ENCODE results near the gene MOV10L1.

The MOV10L1 gene

DNA sequence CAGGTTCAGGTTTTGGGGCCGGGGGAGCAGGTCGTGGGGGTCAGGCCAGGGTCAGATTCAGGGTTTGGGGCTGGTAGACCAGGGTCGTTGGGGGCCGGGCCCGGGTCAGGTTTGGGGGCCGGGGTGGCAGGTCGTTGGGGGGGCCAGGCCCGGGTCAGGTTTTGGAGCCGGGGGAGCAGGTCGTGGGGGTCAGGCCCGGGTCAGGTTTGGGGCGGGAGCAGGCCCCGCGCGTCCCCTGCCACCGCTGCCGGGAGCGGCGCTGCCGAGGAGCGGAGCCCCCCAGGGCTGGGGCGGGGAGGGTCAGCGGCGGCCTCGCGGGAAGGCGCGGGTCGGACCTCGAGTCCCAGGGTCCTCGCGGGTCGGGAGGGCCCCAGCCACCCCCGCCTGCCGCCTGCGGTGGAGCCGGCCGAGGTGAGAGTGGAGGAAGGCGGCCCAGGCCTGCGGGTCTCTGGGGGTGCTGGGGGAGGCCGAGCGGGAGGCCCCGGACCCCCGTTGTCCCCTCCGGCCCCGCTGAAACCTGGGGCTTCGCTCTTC is 96.4 kb downstream of the MOV10L1 start:
- no peaks in the 10 kb centered on the region for H3K9me3 ChIP-seq (ENCODE audit: control extremely low read depth in 1 of 5, control insufficient read depth in 4 of 5, insufficient read depth in 2 of 5, low read depth in 1 of 5, low read length in 4 of 5)
- H3K4me3 ChIP-seq (ENCODE audit: control insufficient read depth in 1 of 7, extremely low read depth in 1 of 7, insufficient read depth in 4 of 7, low read depth in 2 of 7, low read length in 6 of 7): peak overlapping the region; percentile 35 to 73 (median 65)
- H3K27ac ChIP-seq (ENCODE audit: insufficient read depth in 1 of 2, low read depth in 1 of 2, low read length in 2 of 2, poor library complexity in 1 of 2, severe bottlenecking in 2 of 2): peak overlapping the region in 1 of 2 experiments; percentile 71
- H3K36me3 ChIP-seq (ENCODE audit: control insufficient read depth in 4 of 4, insufficient read depth in 4 of 4, low read length in 3 of 4): peaks cover 0 to 9% (median 1%) of the 10 kb centered on the region in 4 experiments
- POLR2A ChIA-PET: no interaction called here
- peaks cover 0 to 6% (median 0%) of the 10 kb centered on the region in 5 experiments for H3K27me3 ChIP-seq (replicated peaks in 2 of 5; ENCODE audit: control insufficient read depth in 4 of 5, insufficient read depth in 5 of 5, low read length in 4 of 5)
- CTCF ChIA-PET: no interaction called here
- 2% methylated on average over 26 of the region's 47 CpGs for WGBS (ENCODE audit: insufficient coverage)
- no peak for DNase-seq
- H3K4me1 ChIP-seq (ENCODE audit: control extremely low read depth in 1 of 4, control insufficient read depth in 4 of 4, insufficient read depth in 4 of 4, low read length in 3 of 4): peaks cover 0 to 67% (median 63%) of the 10 kb centered on the region in 4 experiments

- Histone ChIP-seq H3K27ac (ENCODE audit: insufficient read depth in 1 of 2, low read depth in 1 of 2, low read length in 2 of 2, poor library complexity in 1 of 2, severe bottlenecking in 2 of 2) (peak overlapping the region in 1 of 2 experiments; percentile 71), H3K36me3 (ENCODE audit: control insufficient read depth in 4 of 4, insufficient read depth in 4 of 4, low read length in 3 of 4) (peaks cover 0 to 9% (median 1%) of the 10 kb centered on the region in 4 experiments), H3K9me3 (ENCODE audit: control extremely low read depth in 1 of 5, control insufficient read depth in 4 of 5, insufficient read depth in 2 of 5, low read depth in 1 of 5, low read length in 4 of 5) (no peaks in the 10 kb centered on the region), H3K4me3 (ENCODE audit: control insufficient read depth in 1 of 7, extremely low read depth in 1 of 7, insufficient read depth in 4 of 7, low read depth in 2 of 7, low read length in 6 of 7) (peak overlapping the region in 6 of 7 experiments; percentile 56 to 73 (median 66)), H3K4me1 (ENCODE audit: control extremely low read depth in 1 of 4, control insufficient read depth in 4 of 4, insufficient read depth in 4 of 4, low read length in 3 of 4) (peaks cover 0 to 72% (median 70%) of the 10 kb centered on the region in 4 experiments), H3K27me3 (replicated peaks in 2 of 5; ENCODE audit: control insufficient read depth in 4 of 5, insufficient read depth in 5 of 5, low read length in 4 of 5) (peaks cover 0 to 6% (median 0%) of the 10 kb centered on the region in 5 experiments)
- CTCF ChIA-PET: no interaction called here
- no peak for DNase-seq
- WGBS (ENCODE audit: insufficient coverage): 54% methylated on average over 23 of the region's 26 CpGs
- POLR2A ChIA-PET: no interaction called here
Measured at GRCh38 chr22:50186761-50187523, 97.1 kb downstream of the MOV10L1 start.

GRCh38 chr22:50188356-50188755 is 98.5 kb downstream of the MOV10L1 start:
- Histone ChIP-seq H3K36me3 (ENCODE audit: control insufficient read depth in 4 of 4, insufficient read depth in 4 of 4, low read length in 3 of 4) (peaks cover 0 to 14% (median 1%) of the 10 kb centered on the region in 4 experiments), H3K27me3 (replicated peaks in 2 of 5; ENCODE audit: control insufficient read depth in 4 of 5, insufficient read depth in 5 of 5, low read length in 4 of 5) (peaks cover 0 to 6% (median 0%) of the 10 kb centered on the region in 5 experiments), H3K4me1 (ENCODE audit: control extremely low read depth in 1 of 4, control insufficient read depth in 4 of 4, insufficient read depth in 4 of 4, low read length in 3 of 4) (peaks cover 0 to 86% (median 84%) of the 10 kb centered on the region in 4 experiments), H3K27ac (ENCODE audit: insufficient read depth in 1 of 2, low read depth in 1 of 2, low read length in 2 of 2, poor library complexity in 1 of 2, severe bottlenecking in 2 of 2) (no peak overlapping the region), H3K4me3 (ENCODE audit: control insufficient read depth in 1 of 7, extremely low read depth in 1 of 7, insufficient read depth in 4 of 7, low read depth in 2 of 7, low read length in 6 of 7) (no peak overlapping the region), H3K9me3 (ENCODE audit: control extremely low read depth in 1 of 5, control insufficient read depth in 4 of 5, insufficient read depth in 2 of 5, low read depth in 1 of 5, low read length in 4 of 5) (no peaks in the 10 kb centered on the region)
- no peak for DNase-seq
- ChIA-PET CTCF (no interaction called here), POLR2A (no interaction called here)
- WGBS (ENCODE audit: insufficient coverage): 98% methylated on average over 9 of the region's 11 CpGs

DNA sequence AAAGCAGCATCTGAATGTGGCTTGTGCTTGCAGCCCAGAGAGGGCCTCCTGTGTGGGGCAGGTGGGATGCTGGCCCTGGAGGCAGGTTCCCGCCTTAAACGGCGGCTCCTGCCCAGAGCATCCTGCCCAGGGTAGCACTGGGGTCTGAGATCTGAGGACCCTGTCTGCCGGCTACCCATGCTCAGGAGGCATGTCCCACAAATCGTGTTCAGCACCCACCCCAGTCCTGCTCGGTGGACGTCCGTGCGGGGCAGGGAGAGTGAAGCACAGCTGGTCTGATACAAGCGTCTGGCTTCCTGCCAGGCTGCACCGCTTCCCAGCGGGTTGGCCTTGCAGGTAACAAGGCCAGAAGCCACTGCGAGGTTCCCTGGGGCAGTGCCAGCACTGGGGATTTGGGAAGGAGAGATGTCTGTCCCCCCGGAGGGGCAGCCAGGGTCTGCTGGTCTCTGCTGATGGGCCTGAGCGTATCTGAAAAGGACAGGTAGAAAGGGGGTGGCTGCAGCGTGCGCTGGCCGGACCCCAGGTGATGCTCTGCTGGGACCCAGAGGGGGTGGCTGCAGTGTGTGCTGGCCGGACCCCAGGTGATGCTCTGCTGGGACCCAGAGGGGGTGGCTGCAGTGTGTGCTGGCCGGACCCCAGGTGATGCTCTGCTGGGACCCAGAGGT is 99.5 kb downstream of the MOV10L1 start:
- Histone ChIP-seq H3K27me3 (replicated peaks in 2 of 5; ENCODE audit: control insufficient read depth in 4 of 5, insufficient read depth in 5 of 5, low read length in 4 of 5) (peaks cover 0 to 5% (median 0%) of the 10 kb centered on the region in 5 experiments), H3K36me3 (ENCODE audit: control insufficient read depth in 4 of 4, insufficient read depth in 4 of 4, low read length in 3 of 4) (peaks cover 0 to 23% (median 6%) of the 10 kb centered on the region in 4 experiments), H3K4me1 (ENCODE audit: control extremely low read depth in 1 of 4, control insufficient read depth in 4 of 4, insufficient read depth in 4 of 4, low read length in 3 of 4) (peaks cover 0 to 90% (median 83%) of the 10 kb centered on the region in 4 experiments), H3K27ac (ENCODE audit: insufficient read depth in 1 of 2, low read depth in 1 of 2, low read length in 2 of 2, poor library complexity in 1 of 2, severe bottlenecking in 2 of 2) (peak overlapping the region; percentile 89 to 93), H3K4me3 (ENCODE audit: control insufficient read depth in 1 of 7, extremely low read depth in 1 of 7, insufficient read depth in 4 of 7, low read depth in 2 of 7, low read length in 6 of 7) (peak overlapping the region in 5 of 7 experiments; percentile 47 to 70 (median 64)), H3K9me3 (ENCODE audit: control extremely low read depth in 1 of 5, control insufficient read depth in 4 of 5, insufficient read depth in 2 of 5, low read depth in 1 of 5, low read length in 4 of 5) (no peaks in the 10 kb centered on the region)
- ChIA-PET CTCF (interaction anchor here (0.7 to 3.2 kb wide), 4 partner anchors 15 to 64 kb away, joined by 3 to 14 read pairs (median 5); no protein-coding TSS in a partner anchor), POLR2A (interaction anchor here (0.8 to 3.6 kb wide), 5 partner anchors 9 to 104 kb away, joined by 4 to 55 read pairs (median 10); partner anchors contain the start of genes MLC1 and SELENOO)
- 76% methylated on average over 13 of the region's 20 CpGs for WGBS (ENCODE audit: insufficient coverage)
- no peak for DNase-seq

DNA sequence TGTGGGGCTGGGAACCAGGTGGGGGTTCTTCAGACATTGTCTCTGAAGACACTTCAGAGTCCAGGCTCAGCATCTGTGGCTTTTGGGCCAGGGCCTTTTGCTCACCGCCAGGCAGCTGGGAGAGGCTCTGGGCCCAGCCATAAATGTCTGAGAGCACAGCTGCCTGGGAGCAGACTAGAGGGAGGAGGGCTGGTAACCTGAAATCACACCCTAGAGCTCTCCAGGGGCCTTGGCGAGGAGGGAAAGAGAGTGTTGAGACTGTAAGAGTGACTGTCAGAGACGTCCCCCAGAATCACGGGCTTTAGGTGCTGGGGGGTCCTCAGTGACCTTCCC is 100.0 kb downstream of the MOV10L1 start:
- Histone ChIP-seq H3K4me3 (ENCODE audit: control insufficient read depth in 1 of 7, extremely low read depth in 1 of 7, insufficient read depth in 4 of 7, low read depth in 2 of 7, low read length in 6 of 7) (peak overlapping the region in 5 of 7 experiments; percentile 47 to 70 (median 64)), H3K36me3 (ENCODE audit: control insufficient read depth in 4 of 4, insufficient read depth in 4 of 4, low read length in 3 of 4) (peaks cover 2 to 28% (median 10%) of the 10 kb centered on the region in 4 experiments), H3K27me3 (replicated peaks in 2 of 5; ENCODE audit: control insufficient read depth in 4 of 5, insufficient read depth in 5 of 5, low read length in 4 of 5) (no peaks in the 10 kb centered on the region), H3K4me1 (ENCODE audit: control extremely low read depth in 1 of 4, control insufficient read depth in 4 of 4, insufficient read depth in 4 of 4, low read length in 3 of 4) (peaks cover 0 to 85% (median 78%) of the 10 kb centered on the region in 4 experiments), H3K27ac (ENCODE audit: insufficient read depth in 1 of 2, low read depth in 1 of 2, low read length in 2 of 2, poor library complexity in 1 of 2, severe bottlenecking in 2 of 2) (peak overlapping the region; percentile 89 to 93), H3K9me3 (ENCODE audit: control extremely low read depth in 1 of 5, control insufficient read depth in 4 of 5, insufficient read depth in 2 of 5, low read depth in 1 of 5, low read length in 4 of 5) (no peaks in the 10 kb centered on the region)
- ChIA-PET CTCF (interaction anchor here (1.8 to 3.2 kb wide), 3 partner anchors 16 to 65 kb away, joined by 4 to 14 read pairs (median 6); no protein-coding TSS in a partner anchor), POLR2A (interaction anchor here (0.8 to 3.6 kb wide), 6 partner anchors 9 to 104 kb away, joined by 3 to 55 read pairs (median 10); partner anchors contain the start of genes HDAC10, MLC1 and SELENOO)
- no peak for DNase-seq
- WGBS (ENCODE audit: insufficient coverage): 0% methylated on average over 3 of the region's 4 CpGs

DNA sequence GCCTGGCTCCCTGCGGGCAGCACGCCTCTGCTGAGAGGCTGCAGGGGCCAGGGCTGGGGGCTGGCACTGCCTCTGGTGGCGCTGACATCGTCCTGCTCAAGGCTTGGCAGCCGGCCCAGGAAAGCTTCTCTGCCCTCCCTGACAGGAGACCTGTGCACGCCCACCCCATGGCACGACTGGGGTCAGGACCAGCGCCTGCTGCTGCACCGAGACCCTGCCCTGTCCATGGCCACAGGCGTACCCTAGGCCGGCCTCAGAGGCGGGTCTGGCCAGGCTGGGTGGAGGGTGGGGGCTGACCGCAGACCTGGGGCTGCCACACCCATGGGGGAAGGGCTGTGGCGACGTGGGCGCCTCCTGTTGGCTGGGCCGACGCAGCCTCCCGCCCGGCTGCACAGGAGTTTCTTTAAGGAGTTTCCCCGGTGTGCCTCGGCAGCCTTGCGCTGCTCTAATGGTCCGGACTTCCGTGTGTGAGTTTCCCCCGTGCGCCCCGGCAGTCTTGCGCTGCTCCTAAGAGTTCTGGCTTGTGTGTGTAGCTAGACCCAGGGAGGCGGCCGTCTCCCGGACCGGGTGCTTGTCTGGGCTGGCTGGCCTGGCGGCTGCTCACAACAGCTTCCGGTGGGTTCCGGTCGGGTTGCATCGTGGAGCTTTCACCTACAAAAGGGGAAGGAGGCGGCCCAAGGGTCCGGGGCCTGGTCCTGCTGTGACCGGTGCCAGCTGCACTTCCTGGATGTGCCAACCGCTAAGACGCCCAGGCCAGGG is 100.6 kb downstream of the MOV10L1 start:
- peak overlapping the region; percentile 8 to 70 (median 62) for H3K4me3 ChIP-seq (ENCODE audit: control insufficient read depth in 1 of 7, extremely low read depth in 1 of 7, insufficient read depth in 4 of 7, low read depth in 2 of 7, low read length in 6 of 7)
- peak overlapping the region; percentile 89 to 93 for H3K27ac ChIP-seq (ENCODE audit: insufficient read depth in 1 of 2, low read depth in 1 of 2, low read length in 2 of 2, poor library complexity in 1 of 2, severe bottlenecking in 2 of 2)
- peaks cover 0 to 82% (median 73%) of the 10 kb centered on the region in 4 experiments for H3K4me1 ChIP-seq (ENCODE audit: control extremely low read depth in 1 of 4, control insufficient read depth in 4 of 4, insufficient read depth in 4 of 4, low read length in 3 of 4)
- under 1% methylated on average over 38 of the region's 43 CpGs for WGBS (ENCODE audit: insufficient coverage)
- CTCF ChIA-PET: interaction anchor here (0.7 to 3.2 kb wide), 11 partner anchors 9 to 260 kb away, joined by 3 to 14 read pairs (median 4); partner anchors contain the start of genes MLC1 and PANX2
- DNase-seq: peak; percentile 86 to 94 (median 92)
- no peaks in the 10 kb centered on the region for H3K9me3 ChIP-seq (ENCODE audit: control extremely low read depth in 1 of 5, control insufficient read depth in 4 of 5, insufficient read depth in 2 of 5, low read depth in 1 of 5, low read length in 4 of 5)
- H3K36me3 ChIP-seq (ENCODE audit: control insufficient read depth in 4 of 4, insufficient read depth in 4 of 4, low read length in 3 of 4): peaks cover 2 to 34% (median 13%) of the 10 kb centered on the region in 4 experiments
- no peaks in the 10 kb centered on the region for H3K27me3 ChIP-seq (replicated peaks in 2 of 5; ENCODE audit: control insufficient read depth in 4 of 5, insufficient read depth in 5 of 5, low read length in 4 of 5)
- POLR2A ChIA-PET: interaction anchor here (0.6 to 3.6 kb wide), 22 partner anchors 8 to 263 kb away, joined by 3 to 55 read pairs (median 4); partner anchors contain the start of genes HDAC10, MLC1, PANX2 and SELENOO
